ENCODE results near the gene SYNM. TPM values are rescaled to one million over a fixed set of nuclear protein-coding genes. Genes with fewer than 3 reads are reported as not detected.
A peak's percentile ranks its signal among the peaks of the same experiment; 100 is the strongest.

The SYNM gene
- total RNA-seq, 1 donor from 2014 or later = 9.0 TPM

DNA sequence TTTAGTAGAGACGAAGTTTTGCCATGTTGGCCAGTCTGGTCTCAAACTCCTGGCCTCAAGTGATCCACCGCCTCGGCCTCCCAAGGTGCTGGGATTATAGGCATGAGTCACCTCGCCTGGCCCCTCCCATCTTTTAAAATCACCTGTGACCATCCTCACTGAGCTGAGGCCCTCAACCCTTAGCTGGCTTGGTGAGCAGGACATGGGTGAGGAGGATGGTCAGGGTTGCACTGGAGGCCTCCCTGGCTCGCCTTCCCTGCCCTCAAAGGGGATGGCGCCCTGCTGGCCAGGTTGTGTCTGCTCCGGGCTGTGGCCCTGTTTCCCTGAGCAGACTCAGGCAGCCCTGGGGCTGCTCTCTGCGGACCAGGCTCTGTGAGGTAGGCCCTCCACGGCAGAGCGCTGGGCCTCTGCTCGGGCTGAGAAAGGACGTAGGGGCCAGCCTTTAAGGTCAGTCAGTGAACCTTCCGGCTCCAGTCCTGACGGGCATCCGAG, 33.7 kb downstream of the SYNM start:
- FAIRE-seq (no peak), DNase-seq (ENCODE audit: low spot score in 2 of 2) (no peak)

DNA sequence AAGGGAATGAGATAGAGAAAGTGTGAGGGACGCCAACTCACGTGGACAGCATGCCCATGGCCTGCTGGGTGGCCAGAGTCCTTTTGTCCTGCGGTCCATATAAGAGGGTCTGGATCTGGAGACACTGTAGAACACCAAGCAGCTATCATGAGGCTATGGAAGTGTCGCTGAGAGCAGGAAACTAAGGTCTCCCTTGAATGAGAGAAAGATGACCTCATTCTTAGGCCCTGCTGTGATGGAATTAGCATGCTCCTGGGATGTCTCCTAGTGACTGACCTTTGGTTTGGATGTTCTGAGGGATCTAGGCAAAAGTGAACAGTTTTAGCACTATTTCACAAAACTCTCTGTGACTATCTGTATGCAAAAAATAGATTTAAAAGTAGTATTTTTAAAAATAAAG, 34.4 kb downstream of the SYNM start:
- FAIRE-seq = no peak

DNA sequence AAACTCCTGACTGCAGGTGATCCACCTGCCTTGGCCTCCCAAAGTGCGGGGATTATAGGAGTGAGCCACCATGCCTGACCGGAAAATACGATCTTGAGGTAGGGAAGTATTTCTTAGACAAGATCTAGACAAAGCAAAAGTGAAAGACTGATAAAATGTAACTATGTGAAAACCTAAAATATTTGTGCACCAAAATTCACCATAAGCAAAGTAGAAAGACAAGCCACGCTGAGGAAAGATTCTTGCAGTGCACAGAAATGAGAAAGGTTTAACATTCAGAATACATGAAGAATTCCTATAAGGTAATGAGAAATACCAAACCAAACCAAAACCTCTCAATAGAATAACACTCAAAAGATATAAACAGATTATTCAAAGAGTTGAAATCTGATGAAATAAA, 35.7 kb downstream of the SYNM start:
- DNase-seq (ENCODE audit: low spot score in 2 of 2) = no peak
- no peak for FAIRE-seq

More for the DNA sequence above, 34.4 kb downstream of the SYNM start:
- no peak for DNase-seq (ENCODE audit: low spot score in 2 of 2)

DNA sequence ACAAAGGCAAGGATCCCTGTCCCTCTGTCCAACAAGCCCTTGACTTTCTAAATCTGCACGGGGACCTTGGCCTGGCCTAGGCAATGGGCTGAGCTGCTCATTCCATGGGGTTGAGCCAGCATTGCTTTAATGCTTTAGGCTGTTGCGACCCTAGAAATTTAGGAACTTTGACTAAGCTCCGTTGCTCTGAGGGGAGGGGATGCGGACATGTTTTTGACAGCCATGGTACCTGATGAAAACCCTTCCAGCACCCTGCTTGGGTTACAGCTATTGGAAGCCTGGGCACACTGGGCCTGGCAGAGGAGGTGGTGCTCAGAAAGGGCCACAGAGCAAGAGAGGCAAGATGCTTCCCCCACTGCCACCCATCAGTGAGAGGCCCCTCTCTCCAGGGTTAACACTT, 37.1 kb downstream of the SYNM start:
- DNase-seq (ENCODE audit: low spot score in 2 of 2) = no peak
- FAIRE-seq = no peak

DNA sequence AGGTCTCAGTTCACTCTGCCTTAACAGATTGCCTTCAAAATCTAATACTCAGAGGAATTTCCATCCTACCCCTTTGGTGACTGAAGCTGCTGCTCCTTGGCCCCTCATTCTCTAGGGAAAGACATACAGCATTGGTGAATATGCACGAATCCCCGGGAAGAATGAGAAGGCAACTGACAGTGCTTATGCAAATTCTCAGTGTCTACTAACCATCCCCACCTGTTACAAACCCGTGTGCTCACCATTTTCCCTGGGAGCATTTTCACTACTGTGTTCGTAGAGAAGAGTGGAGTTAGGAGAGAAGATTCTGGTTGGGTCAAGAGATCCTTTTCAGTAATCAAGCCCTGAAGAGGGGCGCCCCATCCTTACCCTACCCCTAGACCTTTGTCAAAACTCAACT, 37.7 kb downstream of the SYNM start:
- no peak for FAIRE-seq

DNA sequence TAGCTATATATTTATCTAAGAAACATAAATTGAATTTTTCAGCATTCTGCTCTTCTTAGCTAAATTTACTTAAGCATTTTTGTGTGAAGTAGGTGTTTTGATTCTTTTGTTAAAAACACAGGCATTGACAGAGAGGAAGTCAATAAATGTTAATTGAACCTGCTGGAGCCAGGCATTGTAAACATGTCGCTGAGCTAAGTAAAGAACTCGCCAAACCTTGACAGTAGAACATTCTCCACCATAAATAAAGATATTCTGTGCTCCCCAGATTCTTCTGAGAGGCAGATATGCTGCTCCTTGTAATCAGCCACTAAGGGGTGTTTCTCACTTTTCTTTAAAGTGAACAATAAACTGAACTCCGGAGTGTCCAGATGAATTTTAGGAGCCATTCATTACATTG, 38.4 kb downstream of the SYNM start:
- FAIRE-seq = no peak

More for the DNA sequence above, 37.7 kb downstream of the SYNM start:
- DNase-seq (ENCODE audit: low spot score in 2 of 2) = no peak

DNA sequence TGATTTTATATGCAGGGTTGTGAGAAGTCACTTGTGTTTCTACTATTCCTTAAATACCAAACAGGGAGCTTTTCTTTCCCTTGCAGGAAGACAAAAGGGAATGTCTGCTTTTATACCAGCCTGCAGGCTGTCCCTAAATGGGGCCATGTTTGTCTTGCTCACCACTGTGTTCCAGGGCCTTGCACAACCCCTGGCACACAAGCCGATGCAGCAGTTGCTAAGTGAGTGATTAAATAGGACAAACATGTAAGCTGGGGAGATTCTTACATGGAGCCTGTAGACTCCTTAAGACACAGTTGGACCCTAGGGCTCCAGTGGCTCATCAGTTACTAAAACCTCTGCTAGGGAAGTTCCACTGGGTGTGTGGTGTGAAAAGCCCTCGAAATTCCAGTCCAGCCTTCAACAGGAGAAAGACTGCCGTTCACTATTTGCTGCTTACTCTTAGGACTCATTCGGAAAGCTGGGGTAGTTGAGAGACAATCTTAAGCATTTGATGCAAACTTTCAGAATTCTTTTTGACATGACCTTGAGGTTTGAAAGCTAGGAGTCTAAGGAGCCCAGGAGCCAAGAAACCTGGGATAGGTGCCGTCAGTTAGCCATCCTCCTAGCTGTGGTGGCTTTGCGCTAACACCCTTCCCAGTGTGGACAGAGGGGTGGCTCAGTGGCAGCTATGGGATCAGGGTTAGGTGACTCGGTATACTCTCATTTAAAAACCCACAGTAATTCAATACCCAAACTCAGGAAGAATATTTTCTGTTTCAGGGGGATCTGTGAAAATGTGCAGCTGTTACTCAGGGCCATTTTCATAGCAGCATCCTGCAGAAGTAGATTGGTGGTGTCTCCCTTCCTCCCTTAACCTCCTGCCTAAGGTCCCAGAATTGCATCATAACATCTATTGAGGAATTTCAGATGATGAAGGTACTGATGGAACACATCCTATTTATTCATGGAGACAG, 39.1 kb downstream of the SYNM start:
- DNase-seq (ENCODE audit: low spot score in 2 of 2) = no peak
- FAIRE-seq = no peak

More for the DNA sequence above, 38.4 kb downstream of the SYNM start:
- DNase-seq (ENCODE audit: low spot score in 2 of 2) = no peak

DNA sequence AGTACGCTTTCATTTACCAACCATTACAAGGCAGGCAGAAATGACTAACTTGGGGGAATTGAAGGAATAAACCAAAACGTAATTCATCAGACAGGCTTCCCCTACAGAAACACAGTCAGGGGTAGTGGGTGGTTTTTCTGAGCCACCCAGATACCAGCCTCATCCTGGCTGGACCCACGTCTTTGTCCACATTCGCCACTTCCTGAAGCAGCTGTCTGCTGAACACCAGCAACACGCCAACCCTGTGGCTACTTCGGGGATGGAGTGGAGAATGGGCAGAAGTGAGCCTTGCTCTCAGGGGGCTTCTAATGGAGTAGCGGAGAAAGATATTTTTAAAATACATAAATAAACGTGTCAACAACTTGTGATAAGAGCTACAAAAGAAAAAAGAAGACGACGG, 40.1 kb downstream of the SYNM start:
- FAIRE-seq (no peak), DNase-seq (ENCODE audit: low spot score in 2 of 2) (no peak)

DNA sequence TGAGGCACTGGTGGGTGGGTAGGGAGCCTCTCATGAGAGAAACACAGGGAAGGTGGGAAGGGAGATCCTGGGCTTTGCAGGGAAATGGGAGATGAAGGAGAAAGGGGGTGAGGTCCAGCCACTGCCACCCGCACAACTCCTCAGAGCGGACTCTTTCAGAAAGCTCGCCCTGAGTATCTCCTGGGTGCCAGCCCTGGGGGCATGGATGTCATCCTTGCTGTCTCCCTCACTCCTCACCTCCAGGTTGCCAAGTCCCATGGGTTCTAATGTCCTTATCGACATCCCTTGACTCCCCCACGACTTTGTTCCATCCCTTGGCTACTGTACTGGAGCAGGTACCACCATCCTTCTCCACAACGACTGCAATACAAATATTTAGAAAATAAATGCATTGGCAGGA, 40.9 kb downstream of the SYNM start:
- no peak for FAIRE-seq
- no peak for DNase-seq (ENCODE audit: low spot score in 2 of 2)

DNA sequence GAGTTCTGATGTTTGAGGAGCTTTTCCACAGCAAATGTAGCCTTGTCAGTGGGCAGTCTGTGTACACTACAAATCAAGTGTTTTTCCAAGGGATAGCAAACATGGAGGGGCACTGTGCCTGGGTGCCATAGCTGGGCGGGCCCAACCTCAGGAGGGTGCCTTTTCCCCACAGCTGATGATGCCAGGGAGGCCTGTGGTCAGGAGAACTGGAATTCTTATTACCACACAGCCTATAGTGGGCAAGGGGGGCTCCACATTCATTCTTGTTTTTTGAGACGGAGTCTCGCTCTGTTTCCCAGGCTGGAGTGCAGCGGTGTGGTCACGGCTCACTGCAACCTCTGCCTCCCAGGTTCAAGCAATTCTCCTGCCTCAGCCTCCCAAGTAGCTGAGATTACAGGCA, 41.8 kb downstream of the SYNM start:
- FAIRE-seq (no peak), DNase-seq (ENCODE audit: low spot score in 2 of 2) (no peak)

DNA sequence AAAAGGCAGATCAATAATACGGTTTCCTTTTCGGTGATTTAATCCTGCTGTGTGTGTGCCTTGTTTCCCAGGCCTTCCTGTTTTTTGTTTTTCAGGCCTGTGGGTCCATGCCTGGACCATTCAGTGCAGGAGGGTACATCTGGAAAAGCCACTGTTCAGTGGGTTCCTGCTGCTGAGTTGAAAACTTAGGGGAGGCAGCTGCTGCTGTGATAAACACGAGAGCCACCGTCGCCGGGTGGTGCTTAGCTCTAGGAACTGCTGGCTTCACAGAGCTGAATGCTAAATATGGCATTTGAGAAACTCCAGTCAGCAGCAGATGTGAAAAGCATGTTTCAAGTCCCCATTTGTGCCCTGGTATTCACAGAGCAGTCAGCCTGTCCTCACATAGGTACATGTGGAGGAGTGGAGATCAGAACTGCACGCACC, 44.0 kb downstream of the SYNM start:
- peak in 1 of 2 donors; percentile 34 for DNase-seq (ENCODE audit: low spot score in 2 of 2)
- no peak for FAIRE-seq

DNA sequence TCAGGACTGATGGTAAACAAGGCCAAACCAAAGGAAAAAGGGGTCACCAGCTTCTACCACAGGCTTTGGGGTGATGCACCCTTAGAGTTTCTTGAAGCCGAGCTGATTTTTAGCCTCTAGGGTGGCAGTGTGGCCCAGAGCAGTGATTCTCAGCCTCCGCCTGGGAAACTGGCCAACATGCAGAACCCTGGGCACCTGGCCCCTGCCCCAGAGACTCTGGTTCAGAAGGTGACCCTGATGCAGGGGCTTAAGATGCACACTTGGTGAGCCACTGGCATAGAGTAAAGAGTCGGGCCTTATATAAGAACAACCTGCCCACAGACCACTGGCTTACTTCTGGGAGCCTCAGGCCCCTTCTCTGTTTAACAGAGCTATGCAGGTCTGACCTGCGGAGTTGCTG, 44.5 kb downstream of the SYNM start:
- DNase-seq (ENCODE audit: low spot score in 2 of 2) = no peak
- no peak for FAIRE-seq

DNA sequence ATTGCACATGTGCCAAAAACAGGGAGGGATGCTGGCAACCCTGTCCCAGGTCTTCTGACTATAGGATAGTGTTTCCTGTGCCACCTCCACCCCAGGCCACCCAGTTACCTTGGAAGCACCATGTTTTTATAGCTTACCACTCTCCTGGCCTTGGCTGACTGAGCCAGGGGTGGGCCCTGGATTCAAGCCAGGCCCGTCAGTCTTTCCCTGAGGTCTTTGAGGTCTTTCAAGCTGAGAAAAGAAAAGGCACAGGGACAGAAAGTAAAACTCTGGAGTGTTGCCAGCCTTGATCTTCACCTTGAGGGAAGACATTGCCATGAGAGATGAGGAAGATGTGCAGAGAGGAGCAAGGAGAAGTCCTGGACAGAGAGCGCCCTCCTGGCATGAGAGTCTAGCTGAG, 46.3 kb downstream of the SYNM start:
- FAIRE-seq (no peak), DNase-seq (ENCODE audit: low spot score in 2 of 2) (no peak)

DNA sequence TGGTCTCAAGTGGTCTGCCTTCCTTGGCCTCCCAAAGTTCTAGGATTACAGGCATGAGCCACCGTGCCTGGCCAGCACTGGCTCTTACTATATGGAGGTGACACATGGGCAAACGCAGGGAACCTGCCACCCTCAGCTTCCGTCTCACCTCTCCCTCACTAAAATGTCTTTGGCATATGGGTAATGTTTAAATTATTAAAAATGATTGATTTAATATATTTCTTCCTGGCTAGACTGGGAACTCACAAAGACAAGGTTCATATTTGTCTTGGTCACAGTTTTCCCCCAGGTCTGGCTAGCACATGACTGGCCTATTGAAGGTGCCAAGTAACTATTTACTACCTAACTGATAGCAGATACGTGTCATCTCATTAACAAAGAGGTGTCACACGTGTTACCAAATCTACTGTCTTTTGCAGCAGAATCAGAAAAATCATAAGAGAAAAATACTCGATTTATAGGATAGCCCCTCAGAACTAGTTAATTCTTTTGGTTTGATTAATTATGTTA, 48.2 kb downstream of the SYNM start:
- no peak for FAIRE-seq

DNA sequence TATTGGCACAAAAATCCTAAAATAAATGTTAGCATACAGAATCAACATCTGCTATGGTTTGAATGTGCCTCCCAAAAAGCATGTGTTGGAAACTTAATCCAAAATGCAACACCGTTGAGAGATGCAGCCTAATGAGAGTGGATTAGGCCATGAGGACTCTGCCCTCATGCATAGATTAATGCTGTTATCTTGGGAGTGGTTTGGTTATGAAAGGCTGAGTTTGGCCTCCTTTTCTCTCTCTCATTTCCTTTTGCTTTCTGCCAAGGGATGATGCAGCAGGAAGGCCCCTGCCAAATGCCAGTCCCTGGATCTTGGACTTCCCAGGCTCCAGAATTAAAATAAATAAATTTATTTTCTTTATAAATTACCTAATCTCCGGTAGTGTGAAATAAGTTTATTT, 49.4 kb downstream of the SYNM start:
- no peak for DNase-seq (ENCODE audit: low spot score in 2 of 2)

More for the DNA sequence above, 48.2 kb downstream of the SYNM start:
- no peak for DNase-seq (ENCODE audit: low spot score in 2 of 2)

DNA sequence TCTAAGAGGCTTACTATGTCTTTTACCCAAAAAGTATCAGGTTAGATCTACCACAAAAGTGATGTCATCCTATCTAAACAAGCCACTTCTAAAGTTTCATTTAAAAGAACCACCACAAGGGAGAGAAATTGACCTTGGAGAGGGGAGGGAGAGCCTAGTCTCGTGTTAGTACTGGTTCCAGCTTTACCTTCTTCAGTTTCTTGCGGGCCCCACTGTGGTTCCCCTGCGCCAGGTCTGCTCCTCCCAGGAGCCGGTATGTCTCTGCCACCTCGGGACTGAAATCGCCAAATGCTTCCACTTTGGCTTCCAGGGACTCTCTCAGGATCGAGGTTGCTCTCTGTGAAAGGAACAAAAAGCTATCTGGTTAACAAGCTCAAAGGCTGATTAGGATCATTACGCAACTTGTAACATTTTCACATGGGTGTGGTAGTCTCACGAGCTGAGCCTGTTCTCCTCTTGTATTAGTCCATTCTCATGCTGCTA, 51.1 kb downstream of the SYNM start:
- FAIRE-seq (no peak), DNase-seq (ENCODE audit: low spot score in 2 of 2) (no peak)

More for the DNA sequence above, 49.4 kb downstream of the SYNM start:
- no peak for FAIRE-seq

DNA sequence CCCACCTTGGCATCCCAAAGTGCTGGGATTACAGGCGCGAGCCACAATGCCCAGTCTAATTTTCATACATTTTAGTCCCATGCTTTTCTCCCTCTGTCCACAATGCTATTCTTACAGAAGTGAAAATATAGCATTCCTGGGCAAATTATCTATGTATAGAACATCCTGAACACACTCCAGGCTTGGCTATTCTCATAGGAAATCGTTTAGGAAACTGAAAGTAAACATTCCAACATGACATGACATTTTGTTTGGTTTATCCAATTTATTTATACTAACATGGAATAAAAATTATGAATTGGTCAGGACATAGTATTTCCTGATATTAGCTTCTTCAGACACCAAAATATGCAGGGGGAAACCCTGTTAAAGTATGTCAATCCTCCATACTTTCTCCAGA, 52.6 kb downstream of the SYNM start:
- DNase-seq (ENCODE audit: low spot score in 2 of 2) = no peak
- FAIRE-seq = no peak

DNA sequence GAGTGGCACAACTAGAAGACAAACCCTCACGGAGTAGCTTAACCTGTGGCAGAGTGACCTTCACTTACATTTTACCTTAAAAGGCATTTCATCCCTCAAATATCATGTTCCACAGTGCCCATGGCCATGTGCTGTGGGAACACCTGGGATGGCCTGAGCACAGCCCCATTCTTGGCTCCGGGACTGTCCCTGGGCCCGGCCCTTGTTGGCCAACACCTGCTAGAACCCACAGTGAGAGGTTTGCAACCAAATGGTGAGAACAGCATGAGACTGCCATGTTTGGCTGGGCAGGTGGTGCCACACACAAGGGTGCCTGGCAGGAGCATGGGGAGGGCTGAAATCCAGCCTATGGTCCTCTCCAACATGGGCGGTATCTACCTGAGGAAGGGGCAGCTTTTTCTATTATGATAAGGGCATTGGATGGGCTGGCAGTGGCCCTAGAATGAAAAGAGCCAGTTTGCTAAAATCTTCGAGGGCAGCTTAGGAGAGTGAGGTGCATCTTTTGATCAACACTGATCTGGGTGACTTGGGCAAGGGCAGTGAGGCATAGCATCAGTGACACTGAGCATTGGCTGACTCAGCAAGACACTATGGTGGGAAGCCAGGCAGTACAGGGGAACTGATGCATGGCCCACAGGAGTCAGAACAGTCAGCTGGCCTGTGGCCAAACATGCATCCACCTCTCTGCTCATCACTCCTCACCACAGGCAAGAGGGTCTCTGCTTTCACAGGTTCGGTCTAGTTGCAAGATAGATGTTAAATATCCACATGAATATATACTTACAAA, 53.9 kb downstream of the SYNM start:
- no peak for DNase-seq (ENCODE audit: low spot score in 2 of 2)
- FAIRE-seq = no peak

DNA sequence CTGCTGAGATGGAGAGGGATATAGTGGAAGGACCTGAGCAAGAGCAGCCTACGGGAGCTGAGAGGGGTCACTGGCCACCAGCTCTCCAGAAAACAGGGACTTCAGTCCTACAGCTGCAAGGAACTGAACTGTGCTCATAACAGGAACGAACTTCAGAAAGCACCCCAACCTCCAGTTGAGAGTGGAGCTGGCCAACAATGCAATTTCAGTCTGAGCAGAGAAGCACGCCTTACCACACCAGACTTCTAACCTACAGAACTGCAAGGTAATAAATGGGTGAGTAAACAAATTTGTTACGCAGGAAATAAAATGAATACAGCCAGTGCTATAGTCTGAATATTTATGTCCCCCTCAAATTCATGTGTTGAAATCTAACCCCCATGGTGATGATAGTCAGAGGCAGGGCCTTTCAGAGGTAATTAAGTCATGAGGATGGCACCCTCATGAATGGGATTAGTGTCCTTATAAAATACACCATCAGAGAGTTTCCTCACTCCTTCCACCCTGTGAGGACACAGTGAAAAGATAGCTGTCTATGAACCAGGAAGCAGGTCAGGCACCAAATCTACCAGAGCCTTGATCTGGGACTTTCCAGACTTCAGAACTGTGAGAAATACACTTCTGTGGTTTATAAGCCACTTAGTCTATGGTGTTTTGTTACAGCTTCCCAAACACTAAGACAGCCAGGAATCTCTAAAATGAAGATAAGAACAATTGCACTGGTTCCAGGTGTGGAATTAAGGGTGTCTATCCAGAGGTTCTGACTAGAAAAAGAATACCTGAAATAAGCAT, 58.6 kb downstream of the SYNM start:
- no peak for FAIRE-seq
- no peak for DNase-seq (ENCODE audit: low spot score in 2 of 2)

DNA sequence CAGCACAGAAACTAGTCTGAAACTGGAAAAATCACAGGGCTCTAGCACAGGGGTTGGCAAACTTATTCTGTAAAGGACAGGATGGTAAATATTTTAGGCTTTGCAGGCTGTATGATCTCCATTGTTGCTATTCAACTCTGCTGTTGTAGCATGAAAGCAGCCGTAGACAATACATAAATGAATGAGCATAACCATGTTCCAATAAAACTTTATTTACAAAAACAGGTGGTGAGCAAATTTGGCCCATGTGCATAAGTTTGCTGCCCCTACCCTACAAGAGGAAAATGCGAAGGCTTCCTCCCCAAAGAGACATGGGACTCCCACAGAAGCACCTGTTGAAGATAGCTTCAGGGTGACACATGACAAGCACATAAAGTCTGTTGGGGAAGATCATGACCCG, 59.2 kb downstream of the SYNM start:
- DNase-seq (ENCODE audit: low spot score in 2 of 2) (no peak), FAIRE-seq (no peak)
